Measurements from ENCODE around the gene PCNP.

GRCh38 chr3:101643009-101643844 lies 69.2 kb downstream of the PCNP start:
- no peak for TF ChIP-seq CTCF (IDR thresholded peaks at IDR 0.05)
- TF ChIP-seq POLR2A (IDR thresholded peaks at IDR 0.05), result no peak
